Fibroblast of skin of abdomen (primary cell): ENCODE results near the gene KYNU. TPM values are rescaled to one million over a fixed set of nuclear protein-coding genes. Genes with fewer than 3 reads are reported as not detected.
"Not testable (repeated sequence)": the region's sequence is repeated elsewhere in the genome, so short reads cannot be mapped to it uniquely, and the experiment has no call there.

Source experiments
- DNase-seq: peaks from one replicate; pipeline ENCODE4 v3.0.0-alpha.2; 2013
- polyA plus RNA-seq, 2 experiments: library from polyadenylated mRNA; unstranded; fragments of 120-200 nt; gene quantifications; one replicate each; pipeline ENCODE4 v1.2.1, GENCODE V29; 2013; ENCODE audit not compliant: insufficient read length in 2 of 2

Gene KYNU
- polyA plus RNA-seq (2013, experiment 1 of 2; ENCODE audit: insufficient read length): 0.24 TPM
- polyA plus RNA-seq (2013, experiment 2 of 2; ENCODE audit: insufficient read length): 0.60 TPM

GRCh38 chr2:142877216-142877838 is at the start of gene KYNU:
TSS of gene KYNU (plus strand) at chr2:142877664. CDS start at chr2:142885368, 7,704 bp downstream.
- DNase-seq: no peak

- DNase-seq: peak; percentile 57
These were observed 43.4 kb upstream of the KYNU start for GRCh38 chr2:142834021-142834420.

DNA sequence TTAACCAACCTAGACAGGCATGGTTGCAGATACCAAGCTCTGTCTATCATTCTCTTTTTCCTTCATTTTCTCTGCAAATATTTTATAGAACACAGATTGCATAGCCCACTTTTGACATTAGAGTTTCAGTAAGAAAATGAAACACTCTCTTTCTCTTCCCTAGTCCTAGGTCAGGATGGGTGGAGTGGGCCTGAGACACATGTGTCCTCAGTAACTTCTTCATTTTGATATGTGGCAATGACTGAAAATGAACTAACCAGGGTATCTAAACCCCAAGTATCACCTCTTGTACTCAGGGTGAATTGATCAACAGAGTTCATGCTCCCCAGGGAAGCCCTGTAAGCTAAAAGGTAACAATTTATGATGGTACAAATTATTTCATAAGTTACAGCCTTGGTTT is 37.0 kb upstream of the KYNU start:
- no peak for DNase-seq

GRCh38 chr2:142841788-142842187 is 35.7 kb upstream of the KYNU start:
- DNase-seq: no peak

GRCh38 chr2:142842369-142842768 is 35.1 kb upstream of the KYNU start:
- no peak for DNase-seq

- no peak for DNase-seq
These were observed 33.7 kb upstream of the KYNU start for GRCh38 chr2:142843731-142844130.

DNA sequence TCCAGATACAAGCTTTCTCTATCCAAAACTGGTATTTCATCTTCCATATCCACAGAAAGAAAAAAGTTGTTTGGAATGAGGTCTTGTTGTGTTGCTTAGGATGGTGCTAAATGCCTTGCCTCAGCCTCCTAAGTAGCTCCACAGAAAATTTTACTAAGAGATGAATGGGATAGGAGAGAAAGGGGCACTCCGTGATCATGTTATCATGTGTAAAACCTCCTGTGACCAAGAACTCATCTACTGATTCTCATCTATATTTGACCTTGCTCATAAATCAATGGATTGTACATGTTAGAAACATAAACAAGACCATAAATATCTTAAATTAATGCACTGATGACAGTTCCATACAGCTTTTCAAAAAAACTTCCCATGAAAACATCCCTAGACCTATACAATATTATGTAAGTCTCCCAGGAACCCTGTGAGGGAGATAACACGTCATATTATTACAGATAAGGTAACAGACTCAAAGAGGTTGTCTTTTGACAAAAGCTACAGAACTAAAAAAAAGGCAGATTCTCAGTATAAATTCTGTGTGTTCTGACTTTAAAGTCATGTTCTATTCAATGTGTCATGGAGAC is 29.3 kb upstream of the KYNU start:
- no peak for DNase-seq

GRCh38 chr2:142849820-142850219 is 27.6 kb upstream of the KYNU start:
- DNase-seq: no peak

- DNase-seq: no peak
These were observed 23.6 kb upstream of the KYNU start for GRCh38 chr2:142853912-142854311.

DNA sequence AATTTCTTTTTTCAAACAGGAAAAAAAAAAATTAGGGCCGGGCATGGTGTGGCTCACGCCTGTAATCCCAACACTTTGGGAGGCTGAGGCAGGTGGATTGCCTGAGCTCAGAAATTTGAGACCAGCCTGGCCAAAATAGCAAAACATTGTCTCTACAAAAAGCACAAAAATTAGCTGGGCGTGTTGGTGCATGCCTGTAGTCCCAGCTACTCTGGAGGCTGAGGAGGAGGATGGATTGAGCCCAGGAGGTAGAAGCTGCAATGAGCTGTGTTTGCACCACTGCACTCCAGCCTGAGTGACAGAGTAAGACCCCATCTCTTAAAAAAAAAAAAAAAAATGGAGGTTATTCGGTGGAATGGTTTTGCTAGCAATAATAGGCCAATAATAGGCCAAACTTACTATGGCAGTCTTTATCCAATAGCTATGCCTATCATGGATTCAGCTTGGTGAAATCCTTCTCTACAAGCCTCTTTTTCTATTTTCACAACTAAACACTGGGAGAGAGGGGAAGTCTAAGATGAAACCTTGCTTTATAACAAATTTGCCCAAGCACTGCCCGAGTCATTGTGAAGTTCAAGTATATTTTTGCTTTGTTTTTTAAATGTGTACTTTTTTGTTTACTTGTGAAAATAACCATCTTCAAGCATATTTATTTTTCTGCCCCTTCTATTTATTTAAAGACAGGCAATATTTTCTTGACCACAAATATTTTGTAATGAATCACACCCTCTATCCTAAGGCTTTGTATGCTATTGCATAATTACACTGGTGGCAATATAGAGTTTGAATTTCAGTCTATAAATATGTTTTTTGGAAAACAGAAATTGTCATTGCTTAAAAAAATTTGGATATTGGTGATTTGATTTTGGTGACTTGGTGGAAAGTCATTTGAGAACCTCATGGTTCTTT is 20.0 kb upstream of the KYNU start:
- DNase-seq: no peak

DNA sequence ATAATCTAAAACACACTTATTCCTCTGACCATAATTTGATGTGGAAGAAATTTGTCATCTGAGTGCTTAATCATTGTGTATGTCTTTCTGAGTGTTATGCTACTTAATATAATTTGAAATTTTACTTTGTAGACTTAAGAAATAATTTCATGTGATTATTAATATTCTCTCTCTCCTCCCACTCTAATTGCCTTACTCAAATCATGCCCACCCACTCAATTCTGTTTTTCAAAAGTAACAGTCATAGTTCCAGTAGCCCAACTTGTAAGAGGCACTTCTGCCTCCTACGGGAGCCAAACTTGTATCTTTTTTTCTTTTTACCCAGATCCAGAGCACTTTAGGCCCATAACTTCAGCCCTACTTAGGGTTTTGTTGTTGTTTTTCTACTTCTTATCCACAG is 18.5 kb upstream of the KYNU start:
- DNase-seq: no peak

DNA sequence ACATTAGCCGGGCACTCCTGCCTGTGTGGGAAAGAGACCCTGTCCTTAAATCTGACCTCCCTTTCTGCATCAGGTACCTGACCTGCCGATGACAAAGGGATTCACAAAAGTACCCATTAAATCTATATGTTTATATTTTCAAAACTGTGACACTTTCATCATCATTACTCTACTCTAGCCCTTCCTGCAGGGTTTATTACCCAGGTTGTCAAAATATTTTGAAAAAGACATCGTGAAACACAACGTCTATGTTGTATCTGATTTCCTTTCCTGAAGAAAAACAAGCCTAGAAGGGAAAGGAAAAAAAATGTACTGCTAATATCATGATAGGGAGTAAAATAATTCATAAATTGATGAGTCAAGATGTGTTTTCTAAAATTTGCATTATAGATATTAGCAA is 15.2 kb upstream of the KYNU start:
- no peak for DNase-seq

DNA sequence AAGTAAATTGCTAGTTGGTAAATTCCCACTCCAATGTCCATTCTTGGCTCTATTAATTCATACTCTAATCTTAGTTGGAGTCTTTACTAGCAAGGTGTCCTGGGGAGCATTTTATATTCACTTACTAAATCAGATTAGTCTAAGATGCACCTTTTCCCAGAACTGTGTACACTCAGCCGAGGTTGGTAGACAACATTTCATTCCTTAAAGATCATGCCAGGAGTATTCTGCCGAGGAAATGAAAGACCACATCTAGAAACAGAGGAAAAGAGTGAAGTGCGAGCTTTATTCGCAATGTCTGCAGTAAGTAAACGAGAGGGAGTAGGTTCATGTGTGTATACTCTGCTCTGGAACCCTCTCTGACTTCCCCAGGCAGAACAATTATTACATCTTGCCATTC is 14.6 kb upstream of the KYNU start:
- no peak for DNase-seq

DNA sequence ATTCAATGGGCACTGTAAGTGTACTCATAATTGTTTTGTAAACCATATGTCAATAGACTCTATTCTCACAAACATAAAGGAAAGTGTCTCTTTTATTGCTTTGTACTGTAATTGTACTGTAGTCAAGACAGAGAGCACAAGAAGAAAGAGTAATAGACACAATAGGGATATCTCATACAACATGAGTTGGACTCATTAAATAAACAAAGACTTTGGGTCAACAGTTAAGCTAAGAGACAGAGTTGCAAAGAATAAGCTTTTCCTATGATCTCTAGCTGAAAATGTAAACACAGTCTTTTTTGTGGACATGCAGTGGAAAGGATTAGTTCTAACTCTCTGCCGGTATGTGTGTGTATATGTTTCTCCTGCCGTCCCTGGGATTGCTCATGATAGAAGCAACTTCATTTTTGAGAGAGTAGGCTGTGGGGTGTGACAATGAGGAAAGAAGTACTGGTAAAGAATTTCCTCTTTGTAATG is 13.9 kb upstream of the KYNU start:
- DNase-seq: no peak

DNA sequence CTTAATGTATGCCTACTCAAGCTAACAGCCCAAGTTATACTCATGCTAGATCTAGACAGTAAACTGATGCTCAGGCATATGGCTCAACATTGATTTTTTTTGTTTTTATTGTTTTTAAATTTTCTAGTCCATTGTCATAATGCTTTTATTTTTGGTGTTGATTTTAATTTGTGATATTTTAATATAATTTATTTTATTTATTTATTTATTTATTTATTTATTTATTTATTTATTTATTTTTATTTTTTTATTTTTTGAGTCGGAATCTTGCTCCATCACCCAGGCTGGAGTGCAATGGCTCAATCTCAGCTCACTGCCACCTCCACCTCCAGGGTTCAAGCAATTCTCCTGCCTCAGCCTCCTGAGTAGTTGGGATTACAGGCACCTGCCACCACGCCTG is 12.9 kb upstream of the KYNU start:
- DNase-seq: not testable (repeated sequence)

GRCh38 chr2:142865924-142866323 is 11.5 kb upstream of the KYNU start:
- no peak for DNase-seq

GRCh38 chr2:142866426-142866825 is 11.0 kb upstream of the KYNU start:
- no peak for DNase-seq

DNA sequence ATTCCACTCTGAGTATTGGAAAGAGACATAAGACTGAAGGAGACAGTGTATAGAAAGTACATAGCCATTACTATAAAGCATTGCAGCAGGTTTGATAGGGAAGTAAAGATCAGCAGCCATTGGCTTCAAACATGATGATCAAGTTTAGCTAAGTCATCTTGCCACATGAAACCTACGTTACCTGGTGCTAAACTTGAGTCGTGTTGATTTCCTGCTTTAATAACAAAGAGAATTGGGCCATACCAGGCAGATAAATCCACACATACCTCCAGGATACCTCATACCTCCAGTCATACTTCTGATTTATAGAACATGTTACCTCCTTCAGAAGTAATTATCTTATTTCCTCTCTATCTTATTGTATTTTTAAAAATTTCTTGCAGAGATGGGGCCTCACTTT is 10.3 kb upstream of the KYNU start:
- DNase-seq: no peak

GRCh38 chr2:142868229-142868762 is 9.2 kb upstream of the KYNU start:
- DNase-seq: no peak

GRCh38 chr2:142869065-142869460 is 8.4 kb upstream of the KYNU start:
- DNase-seq: not testable (repeated sequence)

DNA sequence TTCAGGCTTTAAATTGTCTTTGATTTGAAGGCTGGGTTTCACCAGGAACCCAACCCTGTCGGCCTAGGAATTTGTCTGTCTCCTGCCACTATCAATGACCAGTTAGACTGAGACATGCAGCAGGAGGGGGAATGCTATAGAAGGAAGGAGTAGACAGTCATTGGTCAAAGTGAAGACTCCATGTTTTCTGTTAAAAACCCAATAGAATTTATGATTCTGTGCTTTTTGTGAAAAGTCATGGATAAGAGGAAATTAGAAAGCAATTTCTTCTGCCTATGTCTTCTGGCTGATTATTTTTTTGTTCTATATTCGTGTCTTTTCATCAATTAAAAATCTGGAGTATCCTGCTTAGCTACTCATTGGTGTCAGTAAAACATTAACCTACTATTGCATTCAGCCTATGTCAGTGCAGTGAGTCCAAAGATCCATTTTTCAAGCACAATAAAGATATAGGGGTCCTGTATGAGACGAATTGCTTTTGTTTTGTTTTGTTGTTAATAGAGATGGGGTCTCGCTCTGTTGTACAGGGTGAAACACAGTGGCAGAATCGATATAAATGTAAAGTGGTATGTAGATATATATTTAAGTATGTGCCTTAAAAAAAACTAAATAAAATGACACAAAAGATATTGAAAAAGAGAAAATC is 7.9 kb upstream of the KYNU start:
- DNase-seq: no peak

DNA sequence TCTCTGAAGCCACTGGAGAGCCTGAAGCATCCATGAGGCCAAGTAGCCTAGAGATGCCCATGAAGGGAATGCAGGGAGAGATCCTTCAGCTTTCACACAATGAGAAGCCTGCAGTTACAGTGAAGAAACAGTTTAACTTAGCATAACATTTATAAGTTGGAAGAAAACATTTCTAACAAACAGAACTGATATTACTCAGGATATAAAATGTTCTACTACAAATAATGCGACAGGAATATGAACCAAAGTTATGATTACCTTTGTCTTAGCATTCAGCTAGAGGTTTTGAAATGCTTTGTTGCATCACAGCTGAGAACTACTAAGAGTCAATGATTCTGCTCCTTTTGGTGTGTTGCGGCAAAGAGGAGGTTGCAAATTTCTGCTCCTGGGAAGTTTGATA is 6.9 kb upstream of the KYNU start:
- no peak for DNase-seq

DNA sequence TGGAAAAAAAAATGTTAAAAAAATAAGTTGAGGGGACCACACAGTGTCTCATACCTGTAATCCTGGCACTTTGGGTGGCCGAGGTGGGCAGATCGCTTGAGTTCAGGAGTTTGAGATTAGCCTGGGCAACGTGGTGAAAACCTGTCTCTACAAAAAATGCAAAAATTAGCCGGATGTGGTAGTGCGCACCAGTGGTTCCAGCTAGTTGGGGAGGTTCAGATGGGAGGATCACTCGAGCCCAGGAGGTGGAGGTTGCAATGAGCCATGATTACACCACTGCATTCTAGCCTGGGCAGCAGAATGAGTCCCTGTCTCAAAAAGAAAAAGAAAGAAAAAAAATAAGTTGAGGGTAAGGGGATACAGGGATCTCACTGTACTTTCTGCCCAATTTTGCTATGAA is 6.1 kb upstream of the KYNU start:
- no peak for DNase-seq
